GM20431 (cell line): ENCODE results near the gene RNPEP.
"Not testable (repeated sequence)": the region's sequence is repeated elsewhere in the genome, so short reads cannot be mapped to it uniquely, and the experiment has no call there.

Experiments used
- in situ Hi-C: fragments of 300-500 bp; cut with MseI, MboI; formaldehyde crosslinking; loops from one replicate; pipeline ENCODE4 v1.15.0; 2020; ENCODE audit warnings: low sequenced_read_pairs; ENCODE audit not compliant: unreplicated experiment

The RNPEP gene

DNA sequence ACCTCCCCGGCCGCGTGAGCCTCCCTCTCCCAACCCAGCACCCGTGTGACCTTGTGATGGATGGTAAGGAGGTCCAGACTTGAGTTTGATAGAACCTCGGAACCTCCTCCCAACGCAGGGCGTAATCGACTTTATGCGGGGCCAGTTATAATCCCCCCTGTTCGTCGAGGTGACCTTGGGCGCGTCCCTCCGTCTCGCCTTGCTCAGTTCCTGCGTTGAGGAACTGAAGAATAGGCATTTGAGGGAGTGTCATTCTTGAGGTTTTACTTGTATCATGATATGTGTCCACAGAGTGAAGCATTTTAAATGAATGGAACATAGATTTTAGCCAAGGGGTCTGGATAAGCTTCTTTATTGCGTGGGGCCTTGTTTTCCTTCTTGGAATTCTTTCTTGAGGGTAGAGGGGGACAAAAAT is 26.7 kb upstream of the RNPEP start:
- in situ Hi-C loops: no loop called here

DNA sequence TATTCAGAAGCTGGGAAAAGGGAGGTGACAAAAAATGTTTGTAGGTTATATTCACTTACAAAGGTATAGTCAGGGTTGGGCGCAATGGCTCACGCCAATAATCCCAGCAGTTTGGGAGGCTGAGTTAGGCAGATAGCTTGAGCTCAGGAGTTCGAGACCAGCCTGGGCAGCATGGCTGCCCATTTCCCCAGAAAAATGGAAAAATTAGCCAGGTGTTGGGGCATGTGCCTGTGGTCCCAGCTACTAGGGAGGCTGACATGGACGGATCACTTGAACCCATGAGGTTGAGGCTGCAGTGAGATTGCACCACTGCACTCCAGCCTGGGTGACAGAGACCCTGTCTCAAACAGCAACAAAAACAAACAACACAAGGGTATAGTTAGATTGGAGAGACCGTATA is 24.1 kb upstream of the RNPEP start:
- in situ Hi-C loops: no loop called here

DNA sequence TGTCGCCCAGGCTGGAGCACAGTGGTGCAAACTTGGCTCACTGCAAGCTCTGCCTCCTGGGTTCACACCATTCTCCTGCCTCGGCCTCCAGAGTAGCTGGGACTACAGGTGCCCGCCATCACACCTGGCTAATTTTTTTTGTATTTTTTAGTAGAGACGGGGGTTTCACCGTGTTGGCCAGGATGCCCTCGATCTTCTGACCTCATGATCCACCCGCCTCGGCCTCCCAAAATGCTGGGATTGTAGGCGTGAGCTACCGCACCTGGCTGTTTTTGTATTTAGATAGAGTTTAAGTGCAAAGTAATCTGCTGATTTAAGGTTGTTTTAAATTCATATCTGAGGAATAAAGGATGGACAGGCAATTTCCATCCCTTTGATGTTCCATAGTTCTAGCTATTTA is 20.1 kb upstream of the RNPEP start:
- in situ Hi-C loops: not testable (repeated sequence)

DNA sequence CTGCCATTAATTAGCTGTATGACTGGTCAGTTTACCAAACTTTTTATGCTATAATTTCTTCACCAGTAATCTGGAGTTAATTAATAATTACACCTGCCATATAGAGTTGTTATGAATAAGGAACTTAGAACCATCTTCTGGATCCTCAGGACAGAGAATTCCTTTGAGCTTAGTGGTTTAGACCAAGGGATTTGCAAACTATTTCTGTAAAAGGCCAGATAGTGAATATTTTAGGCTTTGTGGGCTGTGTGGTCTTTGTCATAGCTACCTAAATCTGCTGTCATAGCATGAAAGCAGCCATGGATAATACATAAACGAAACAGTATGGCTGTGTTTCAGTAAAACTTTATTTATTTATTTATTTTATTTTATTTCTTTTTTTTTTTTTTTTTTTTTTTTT is 18.2 kb upstream of the RNPEP start:
- in situ Hi-C loops: no loop called here

DNA sequence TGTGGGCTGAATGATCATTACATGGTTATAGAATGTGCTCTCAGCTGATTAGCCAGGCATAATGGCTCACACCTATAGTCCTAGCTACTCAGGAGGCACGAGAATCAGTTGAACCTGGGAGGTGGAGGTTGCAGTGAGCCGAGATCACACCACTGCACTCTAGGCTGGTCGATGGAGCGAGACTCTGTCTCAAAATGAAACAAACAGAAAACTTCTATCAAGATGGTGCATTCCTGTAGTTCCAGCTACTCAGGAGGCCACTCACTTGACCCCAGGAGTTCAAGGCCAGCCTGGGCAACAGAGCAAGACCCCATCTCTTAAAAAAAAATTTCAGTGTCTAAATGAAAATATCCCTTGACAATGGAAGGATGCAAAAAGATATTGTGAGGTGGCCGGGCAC is 16.3 kb upstream of the RNPEP start:
- in situ Hi-C loops: no loop called here

DNA sequence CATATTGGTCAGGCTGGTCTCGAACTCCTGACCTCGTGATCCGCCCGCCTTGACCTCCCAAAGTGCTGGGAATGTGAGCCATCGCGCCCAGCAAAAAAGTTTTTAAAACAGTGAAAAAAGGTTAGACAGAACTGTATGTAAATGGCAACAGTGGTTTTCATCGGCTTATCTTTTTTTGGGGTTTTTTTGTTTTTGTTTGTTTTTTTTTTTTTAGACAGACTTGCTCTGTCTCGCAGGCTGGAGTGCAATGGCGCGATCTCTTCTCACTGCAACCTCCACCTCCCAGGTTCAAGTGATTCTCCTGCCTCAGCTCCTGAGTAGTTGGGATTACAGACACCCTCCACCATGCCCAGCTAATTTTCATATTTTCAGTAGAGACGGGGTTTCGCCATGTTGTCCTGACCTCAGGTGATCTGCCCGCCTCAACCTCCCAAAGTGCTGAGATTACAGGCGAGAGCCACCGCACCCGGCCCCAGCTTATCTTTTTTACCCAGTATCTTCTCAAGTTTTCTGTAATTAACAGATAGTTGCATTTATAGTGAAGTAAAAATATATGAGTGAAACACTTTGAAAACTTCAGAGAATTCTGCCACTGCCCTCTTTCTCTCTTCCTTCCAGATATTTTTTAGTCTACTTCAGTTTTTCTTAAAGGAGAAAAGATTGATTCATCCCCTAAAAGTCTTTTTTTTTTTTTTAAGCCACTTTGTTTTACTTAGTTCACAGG is 14.1 kb upstream of the RNPEP start:
- in situ Hi-C loops: no loop called here

GRCh38 chr1:201970334-201971159 is 11.9 kb upstream of the RNPEP start:
- in situ Hi-C loops: loop anchor here (10.0 kb wide), 1 partner anchor 76 kb away; no protein-coding TSS in a partner anchor

GRCh38 chr1:201982082-201982622 is 296 bp upstream of the RNPEP start:
- in situ Hi-C loops: no loop called here

DNA sequence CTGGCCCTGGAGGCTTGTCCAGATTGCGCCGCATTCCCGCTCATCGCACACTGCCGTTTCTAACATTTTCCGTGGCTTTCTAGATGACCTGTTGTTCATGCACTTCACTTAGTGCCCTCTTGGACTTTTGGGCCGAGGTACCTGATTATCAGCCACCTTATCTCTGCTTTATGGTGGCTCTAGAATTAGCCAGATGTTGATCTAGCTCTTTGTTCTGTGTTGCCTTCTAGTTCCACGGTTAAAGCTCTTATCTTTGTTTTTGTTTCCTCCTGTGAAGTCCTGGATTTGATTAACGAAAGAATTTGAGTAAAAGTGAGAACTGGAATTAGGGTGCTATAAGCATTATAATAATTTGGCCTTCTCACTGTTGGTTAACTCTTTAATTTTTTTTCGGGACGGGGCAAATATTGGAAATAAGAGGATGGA is 945 bp downstream of the RNPEP start:
- in situ Hi-C loops: no loop called here

DNA sequence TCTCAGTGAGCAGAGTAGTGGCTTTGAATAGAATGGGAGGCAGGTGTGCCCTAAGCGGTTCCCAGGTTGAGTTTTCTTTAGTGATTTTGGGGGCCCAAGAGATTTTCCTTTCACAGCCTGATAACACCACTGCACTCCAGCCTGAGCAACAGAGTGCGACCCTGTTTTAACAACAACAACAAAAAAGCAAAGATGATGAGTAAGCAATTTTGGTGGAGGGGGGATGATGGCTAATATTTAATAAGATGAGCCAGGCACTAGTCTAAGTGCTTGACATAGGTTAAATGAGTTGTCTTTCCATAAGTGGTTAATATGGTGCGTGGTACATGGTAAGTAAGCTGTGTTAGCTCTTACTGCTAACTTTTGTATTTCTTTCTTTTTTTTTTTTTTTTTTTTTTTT is 2.0 kb downstream of the RNPEP start:
- in situ Hi-C loops: no loop called here

DNA sequence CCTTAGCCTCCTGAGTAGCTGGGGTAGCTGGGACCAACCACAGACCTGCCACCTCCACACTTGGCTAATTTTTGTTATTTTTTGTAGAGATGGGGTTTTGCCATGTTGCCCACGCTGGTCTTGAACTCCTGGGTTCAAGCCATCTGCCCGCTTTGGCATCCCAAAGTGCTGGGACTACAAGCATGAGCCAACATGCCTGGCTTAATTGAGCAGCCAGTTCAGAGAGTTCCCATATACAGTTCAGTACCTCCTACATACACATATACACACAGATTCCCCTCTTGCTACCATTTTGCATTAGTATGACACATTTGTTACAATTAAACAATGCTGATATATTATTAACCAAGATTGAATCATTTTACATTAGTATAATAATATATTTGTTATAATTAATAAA is 2.9 kb downstream of the RNPEP start:
- in situ Hi-C loops: no loop called here

DNA sequence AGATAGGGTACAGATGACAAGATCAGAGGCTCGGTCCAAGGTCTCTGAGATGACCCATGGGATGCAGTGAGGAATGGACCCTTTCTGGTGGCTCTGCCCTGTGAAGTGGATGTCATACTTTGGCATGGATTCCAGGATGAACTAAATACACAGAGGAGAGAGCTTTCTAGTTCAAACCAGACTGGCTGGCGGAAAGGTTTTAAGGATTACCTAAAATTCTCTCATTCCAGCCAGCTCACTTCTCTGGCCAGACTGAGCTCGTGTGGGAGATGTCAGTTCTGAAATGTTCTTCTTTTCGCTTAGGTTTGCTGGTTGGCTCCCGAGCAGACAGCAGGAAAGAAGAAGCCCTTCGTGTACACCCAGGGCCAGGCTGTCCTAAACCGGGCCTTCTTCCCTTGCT is 6.2 kb downstream of the RNPEP start:
- in situ Hi-C loops: no loop called here

GRCh38 chr1:201989354-201990128 is 7.1 kb downstream of the RNPEP start:
- in situ Hi-C loops: no loop called here

- in situ Hi-C loops: no loop called here
Observed at GRCh38 chr1:201990427-201990826, 8.0 kb downstream of the RNPEP start.

DNA sequence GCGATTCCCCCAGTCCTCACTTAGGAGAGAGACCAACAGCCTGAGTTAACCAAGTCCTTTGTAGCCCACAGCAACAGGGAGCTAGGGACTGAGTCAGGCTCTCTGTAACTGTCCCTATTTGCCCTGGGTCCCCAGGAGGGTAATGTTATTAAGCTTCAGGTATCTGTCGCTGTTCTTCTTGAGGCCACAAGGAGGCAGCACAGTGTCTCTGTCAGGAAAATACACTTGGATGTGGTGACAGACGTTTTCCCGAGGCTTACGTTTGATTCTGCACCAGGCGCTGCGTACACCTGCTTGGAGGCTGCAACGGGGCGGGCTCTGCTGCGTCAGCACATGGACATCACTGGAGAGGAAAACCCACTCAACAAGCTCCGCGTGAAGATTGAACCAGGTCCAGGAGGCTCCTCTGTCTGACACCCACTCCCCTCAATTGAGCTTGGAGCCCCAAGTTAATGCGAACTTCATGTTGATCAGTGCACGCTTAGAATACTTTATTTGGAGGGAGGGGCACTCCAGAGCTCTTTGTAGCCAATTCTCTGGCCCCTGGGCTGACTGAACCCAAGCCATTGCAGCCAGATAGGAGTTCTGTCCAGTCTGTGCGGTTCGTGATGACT is 17.3 kb downstream of the RNPEP start:
- in situ Hi-C loops: loop anchor here (5.0 kb wide), 1 partner anchor 118 kb away; no protein-coding TSS in a partner anchor

- in situ Hi-C loops: loop anchor here (5.0 kb wide), 1 partner anchor 115 kb away; no protein-coding TSS in a partner anchor
Observed at GRCh38 chr1:202002507-202002906, 20.1 kb downstream of the RNPEP start.

GRCh38 chr1:202004711-202005110 is 22.3 kb downstream of the RNPEP start:
- in situ Hi-C loops: loop anchor here (5.0 kb wide), 1 partner anchor 113 kb away; no protein-coding TSS in a partner anchor

- in situ Hi-C loops: no loop called here
Observed at GRCh38 chr1:202005958-202006357, 23.5 kb downstream of the RNPEP start.

DNA sequence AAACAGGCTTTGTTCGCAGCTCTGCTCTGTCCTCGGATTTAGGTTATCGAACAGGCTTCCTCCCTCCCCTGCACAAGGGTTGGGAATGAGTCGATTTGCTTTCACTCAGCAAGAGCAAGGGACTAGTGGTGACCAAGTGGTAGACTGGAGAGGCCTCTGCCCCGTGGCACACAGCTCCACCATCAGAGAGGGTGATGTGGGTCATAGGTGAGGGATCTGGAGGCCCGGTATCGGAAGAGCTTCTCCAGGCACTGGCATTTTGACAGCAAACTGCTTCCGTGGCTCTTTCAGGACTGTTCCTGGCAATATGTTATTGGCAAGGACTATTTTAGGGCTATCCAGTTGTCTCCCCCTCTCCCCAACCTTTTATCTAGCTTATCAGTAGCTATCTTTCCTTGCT is 24.9 kb downstream of the RNPEP start:
- in situ Hi-C loops: no loop called here
